ENCODE results near the gene PRKAR1B.

The PRKAR1B gene

DNA sequence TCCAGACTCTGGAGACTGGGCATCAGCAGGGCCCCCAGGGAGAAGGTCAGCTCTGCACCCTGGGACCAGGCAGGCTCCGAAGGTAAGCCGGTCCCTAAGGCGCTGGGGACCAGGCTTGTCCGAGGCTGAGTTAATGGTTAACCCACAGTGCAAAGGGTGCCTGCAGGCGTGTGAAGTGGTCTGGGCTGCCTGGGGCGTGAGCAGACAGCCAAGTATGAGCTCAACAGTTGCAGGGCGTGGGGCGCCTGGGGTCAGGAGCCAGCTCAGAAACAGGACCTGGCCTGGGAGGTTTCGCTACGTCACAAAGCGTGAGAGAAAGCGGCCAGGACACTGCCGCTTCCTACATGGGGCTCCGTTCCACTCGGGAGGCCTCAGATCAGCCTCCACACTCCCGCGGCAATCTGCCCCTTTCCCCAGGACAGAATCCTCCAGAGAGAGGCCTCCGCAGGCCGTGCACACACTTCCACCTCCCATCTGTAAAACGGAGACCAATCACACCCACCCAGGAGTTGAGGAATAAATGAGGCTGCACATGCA, 223.4 kb downstream of the PRKAR1B start:
- DNase-seq, result no peak

DNA sequence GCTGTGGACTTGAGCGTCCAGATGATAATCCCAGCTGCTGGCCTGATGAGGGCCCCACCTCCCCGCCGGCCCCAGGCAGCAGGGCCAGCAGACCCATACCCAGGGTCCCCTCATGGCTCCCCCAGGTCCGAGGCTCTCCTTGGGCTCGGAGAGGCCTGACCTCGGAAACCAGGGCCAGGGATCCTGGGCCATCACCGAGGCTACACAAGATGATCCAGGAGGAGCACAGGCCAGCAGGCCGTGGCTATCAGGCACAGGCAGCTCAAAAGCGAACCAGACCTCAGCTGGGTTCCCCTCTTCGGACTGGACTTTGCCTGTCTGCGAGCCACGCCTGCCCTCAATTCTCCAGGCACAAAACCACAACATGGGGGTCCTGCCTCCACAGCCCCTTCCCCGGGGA, 224.8 kb downstream of the PRKAR1B start:
- DNase-seq, result no peak

DNA sequence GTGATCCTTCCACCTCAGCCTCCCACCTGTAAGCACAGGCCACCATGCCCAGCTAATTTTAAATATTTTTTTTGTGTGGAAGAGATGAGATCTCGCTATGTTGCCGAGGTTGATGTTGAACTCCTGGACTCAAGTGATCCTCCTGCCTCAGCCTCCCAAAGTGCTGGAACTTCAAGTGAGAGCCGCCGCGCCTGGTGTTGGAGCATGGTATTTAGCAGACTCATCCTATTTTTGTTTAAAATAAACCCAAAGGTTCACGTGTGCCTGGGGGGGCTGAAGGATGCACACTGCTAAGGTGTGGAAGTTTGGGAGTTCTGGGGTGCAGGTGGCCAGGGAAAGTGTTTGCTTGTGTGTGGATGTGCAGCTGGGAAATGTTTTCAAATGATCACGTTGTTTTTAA, 225.6 kb downstream of the PRKAR1B start:
- DNase-seq, result no peak

DNA sequence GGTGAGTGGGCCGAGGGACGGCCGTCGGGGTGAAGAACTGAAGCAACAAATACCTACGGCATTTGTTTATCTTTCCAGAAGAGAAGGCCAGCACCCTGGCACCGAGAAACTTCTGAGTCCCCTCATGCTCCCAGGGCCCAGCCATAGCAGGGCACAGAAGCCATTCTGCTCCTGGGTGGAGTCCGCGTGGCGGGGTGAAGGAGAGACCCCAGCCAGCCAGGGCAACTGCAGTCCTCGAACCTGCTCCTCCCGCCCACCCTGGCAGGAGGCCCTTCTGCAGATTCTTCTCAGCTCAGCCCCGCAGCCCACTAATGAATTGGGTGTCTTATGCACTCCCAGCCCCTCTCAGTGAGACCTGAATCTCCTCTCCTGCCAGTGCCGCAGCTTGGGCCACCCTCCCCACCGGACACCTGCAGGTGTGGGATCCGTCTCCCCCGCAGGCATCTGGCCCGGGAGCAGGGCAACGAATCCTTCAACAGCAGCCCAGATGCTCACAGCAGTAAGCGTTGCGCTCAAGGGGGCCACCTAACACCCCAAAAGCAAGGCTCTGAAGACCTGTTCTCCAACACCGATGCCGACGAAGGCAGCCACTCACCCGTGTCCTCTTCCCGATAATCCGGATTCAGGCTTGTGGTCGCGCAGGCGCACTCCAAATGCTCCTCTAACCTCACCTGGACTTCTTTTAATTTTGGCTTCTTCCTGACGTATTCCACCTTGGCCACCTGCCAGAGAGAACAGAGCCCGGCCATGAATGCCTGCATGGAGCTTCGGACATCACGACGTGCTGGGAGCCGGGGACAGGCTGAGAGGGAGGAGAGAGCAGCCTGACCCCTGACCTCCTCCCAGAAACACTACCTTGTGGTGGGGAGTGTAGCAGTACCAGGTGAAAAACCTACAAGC, 226.3 kb downstream of the PRKAR1B start:
- no peak for DNase-seq

DNA sequence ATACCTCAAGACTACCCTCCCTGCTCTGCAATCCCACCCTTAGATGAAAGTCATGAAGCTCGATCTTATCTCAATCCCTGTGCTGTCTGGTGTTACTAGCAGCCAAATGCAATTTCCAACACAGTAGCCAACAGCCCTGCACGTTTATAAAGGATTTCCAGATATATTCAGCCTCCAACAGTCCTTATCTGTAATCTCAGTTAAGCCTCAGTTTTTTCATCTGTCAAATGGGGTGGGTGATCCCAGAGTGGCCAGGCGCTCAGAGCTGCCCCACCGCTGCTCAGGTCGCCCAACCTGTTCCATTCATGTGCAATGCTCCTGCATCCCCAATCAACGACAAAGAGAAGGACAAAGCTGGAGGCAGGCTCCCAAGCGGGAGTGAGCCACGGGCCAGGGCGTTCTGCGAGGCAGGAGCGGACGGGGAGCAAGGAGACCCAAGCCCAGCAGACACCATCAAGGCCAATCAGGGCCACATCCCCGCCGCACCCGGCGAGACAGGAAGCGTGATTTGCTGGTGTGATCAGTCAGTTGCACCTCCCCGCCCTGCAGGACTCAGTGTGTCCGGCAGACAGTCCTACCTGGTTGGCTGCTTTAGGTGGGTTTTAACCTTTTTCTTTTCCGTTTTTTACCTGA, 227.1 kb downstream of the PRKAR1B start:
- no peak for DNase-seq

Measured in CD4-positive, alpha-beta T cell treated with Interleukin-15 for 1 hour (primary cell).